Kidney (tissue), 14 donors: ENCODE results near the gene HPX. TPM values are rescaled to one million over a fixed set of nuclear protein-coding genes. Genes with fewer than 3 reads are reported as not detected.

Experiments used
- DNase-seq, 5 donors: peaks; one replicate each; pipeline ENCODE4 v3.0.0-alpha.2; 2013 to 2020
- FAIRE-seq: peaks from 2 replicates; lab custom pipeline; 2012; peaks lifted over from hg19 to GRCh38; lab: Jason Lieb, UNC
- H3K27ac ChIP-seq, 2 donors: one replicate each; pipeline ENCODE4 v1.7.0; 2013; ENCODE audit warnings: low read depth in 2 of 2, low read length in 2 of 2, inconsistent platforms in 1 of 2
- H3K27me3 ChIP-seq: one replicate; pipeline ENCODE4 v1.7.1; 2013; ENCODE audit warnings: low read length, inconsistent platforms; ENCODE audit not compliant: control insufficient read depth, insufficient read depth
- H3K36me3 ChIP-seq, 3 donors: one replicate each; pipeline versions ENCODE4 v1.7.0 to v1.7.1; 2013; ENCODE audit warnings: low read length in 3 of 3, control low read depth in 1 of 3, inconsistent platforms in 1 of 3; ENCODE audit not compliant: insufficient read depth in 3 of 3, control insufficient read depth in 2 of 3
- H3K4me1 ChIP-seq, 3 donors: one replicate each; pipeline versions ENCODE4 v1.7.0 to v1.7.1; 2013; ENCODE audit warnings: low read length in 3 of 3, inconsistent platforms in 1 of 3, low read depth in 1 of 3; ENCODE audit not compliant: control insufficient read depth in 2 of 3, insufficient read depth in 2 of 3
- H3K4me3 ChIP-seq, 3 donors: one replicate each; pipeline versions ENCODE4 v1.7.0 to v1.8.1; 2013; ENCODE audit warnings: low read length in 3 of 3, control low read depth in 1 of 3, inconsistent platforms in 1 of 3
- H3K9ac ChIP-seq, 3 donors: one replicate each; pipeline versions ENCODE4 v1.7.0 to v1.7.1; 2013; ENCODE audit warnings: low read length in 3 of 3, control low read depth in 1 of 3, inconsistent platforms in 1 of 3
- H3K9me3 ChIP-seq, 3 donors: one replicate each; pipeline versions ENCODE4 v1.7.0 to v1.7.1; 2013; ENCODE audit warnings: low read length in 3 of 3, control low read depth in 1 of 3, inconsistent platforms in 1 of 3; ENCODE audit not compliant: control insufficient read depth in 2 of 3, insufficient read depth in 1 of 3
- CTCF ChIP-seq: IDR thresholded peaks from 3 replicates; pipeline ENCODE4 v1.5.1; 2012; ENCODE audit warnings: mild to moderate bottlenecking, moderate library complexity, borderline replicate concordance; ENCODE audit not compliant: insufficient read depth; ENCODE audit errors: extremely low read depth
- intact Hi-C: fragments of 100-400 bp; cut with DNase I; formaldehyde crosslinking; loops from one replicate; pipeline ENCODE4 v1.11.1; 2022
- polyA plus RNA-seq: library from polyadenylated mRNA; stranded (reverse); fragments of 350-450 nt; fragmentation: Illumina TruSeq; extraction: RNeasy Lipid Tissue Mini Kit (QIAGEN cat#74804); gene quantifications from one replicate; pipeline ENCODE4 v1.2.3, GENCODE V29; 2014; ENCODE audit warnings: low read depth, low replicate concordance; ENCODE audit not compliant: insufficient read depth
- total RNA-seq: library from RNA; stranded (reverse); fragmentation: NEBNext Ultra II Directional; extraction: Animal tissue kit (Norgen Biotek cat#: 25700); gene quantifications from one replicate; pipeline ENCODE4 v1.2.1, GENCODE V29; 2021
- donor health status: control.
- donor health status: control.
- donor health status: control.
- donor health status: control.
- donor health status: control.
- donor health status: DM: yes; HTN: yes; CAD: no.
- donor health status: Normal renal cell carcinoma (clear cell type).

Gene HPX
- total and polyA plus RNA-seq, 2 donors from 2014 or later, result 0.88 to 1.3 TPM

GRCh38 chr11:6468712-6469495, 28.1 kb upstream of the HPX start:
- no peak for TF ChIP-seq CTCF
- Histone ChIP-seq H3K4me3 (peak overlapping the region in 1 of 3 donors; percentile 10), H3K27me3 (no peaks in the 10 kb centered on the region), H3K9ac (no peak overlapping the region), H3K27ac (peak overlapping the region; percentile 47 to 67), H3K9me3 (no peaks in the 10 kb centered on the region), H3K4me1 (peaks cover 3 to 19% (median 9%) of the 10 kb centered on the region in 3 donors), H3K36me3 (peaks cover 0 to 8% (median 4%) of the 10 kb centered on the region in 3 donors)
- intact Hi-C loops, result no loop called here
- DNase-seq (peak; percentile 95 to 98 (median 96)), FAIRE-seq (no peak)

GRCh38 chr11:6459099-6459450, 18.3 kb upstream of the HPX start:
- FAIRE-seq (no peak), DNase-seq (no peak)
- no peak overlapping the region for H3K4me3 ChIP-seq
- H3K27ac ChIP-seq, result no peak overlapping the region
- H3K9me3 ChIP-seq, result no peaks in the 10 kb centered on the region
- intact Hi-C loops, result no loop called here
- H3K36me3 ChIP-seq, result peaks cover 0 to 31% (median 15%) of the 10 kb centered on the region in 3 donors
- peaks cover 0 to 5% (median 0%) of the 10 kb centered on the region in 3 donors for H3K4me1 ChIP-seq
- H3K27me3 ChIP-seq, result no peaks in the 10 kb centered on the region
- TF ChIP-seq CTCF, result no peak
- H3K9ac ChIP-seq, result no peak overlapping the region

- no peak overlapping the region for H3K9ac ChIP-seq
- FAIRE-seq, result no peak
- DNase-seq, result no peak
- no peaks in the 10 kb centered on the region for H3K27me3 ChIP-seq
- no peak for TF ChIP-seq CTCF
- H3K4me3 ChIP-seq, result no peak overlapping the region
- H3K9me3 ChIP-seq, result no peaks in the 10 kb centered on the region
- H3K36me3 ChIP-seq, result peaks cover 0 to 27% (median 15%) of the 10 kb centered on the region in 3 donors
- H3K27ac ChIP-seq, result peak overlapping the region in 1 of 2 donors; percentile 13
- intact Hi-C loops, result no loop called here
- peaks cover 0 to 5% (median 0%) of the 10 kb centered on the region in 3 donors for H3K4me1 ChIP-seq
Measured at GRCh38 chr11:6458352-6459098, 17.7 kb upstream of the HPX start.
